ENCODE results near the gene DLGAP4. TPM values are rescaled to one million over a fixed set of nuclear protein-coding genes. Genes with fewer than 3 reads are reported as not detected.
A peak's percentile ranks its signal among the peaks of the same experiment; 100 is the strongest.

The DLGAP4 gene
- total and polyA plus RNA-seq, 2 of the 13 experiments (the other 11 are each of a cell fraction or from before 2014, with no cell fraction given) = 15.2 to 26.7 TPM

DNA sequence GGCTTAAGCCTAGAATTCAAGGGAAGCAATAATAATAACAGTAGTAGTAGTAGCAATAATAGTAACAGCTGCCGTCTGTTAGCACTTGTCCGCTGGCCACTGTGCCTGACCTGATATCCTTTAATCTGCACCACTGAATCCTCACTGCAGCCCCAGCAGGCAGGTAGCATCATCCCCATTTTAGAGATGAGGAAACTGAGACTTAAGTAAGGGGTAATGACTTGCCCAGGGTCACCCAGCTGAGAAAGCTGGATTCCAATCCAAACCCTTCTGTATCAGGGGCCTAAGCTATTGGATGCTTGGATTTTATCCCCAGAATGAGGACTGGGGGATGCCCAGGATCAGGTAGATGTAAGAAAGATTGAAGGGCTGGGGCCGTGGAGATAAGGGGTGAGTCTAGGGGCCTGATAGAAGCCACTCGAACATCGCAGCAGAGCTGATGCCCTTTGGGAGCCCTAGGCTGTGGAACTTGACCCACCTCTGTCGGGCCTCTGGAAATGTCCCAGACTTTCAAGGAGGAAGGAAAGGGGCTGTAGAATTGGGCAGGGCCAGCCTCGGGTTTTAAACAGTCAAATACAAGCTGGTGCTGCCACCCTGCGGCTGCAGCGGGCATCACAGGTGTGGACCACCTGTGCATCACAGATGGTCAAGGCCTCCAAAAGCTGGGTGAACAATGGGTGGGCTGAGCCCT lies 133.0 kb downstream of the DLGAP4 start (continued):
- peak; percentile 95 for TF ChIP-seq RAD21 (CRISPR knock-in tag; IDR thresholded peaks at IDR 0.05)
- no peak for TF ChIP-seq GATAD2A (CRISPR knock-in tag; IDR thresholded peaks at IDR 0.05)
- TF ChIP-seq, protein P1, sequence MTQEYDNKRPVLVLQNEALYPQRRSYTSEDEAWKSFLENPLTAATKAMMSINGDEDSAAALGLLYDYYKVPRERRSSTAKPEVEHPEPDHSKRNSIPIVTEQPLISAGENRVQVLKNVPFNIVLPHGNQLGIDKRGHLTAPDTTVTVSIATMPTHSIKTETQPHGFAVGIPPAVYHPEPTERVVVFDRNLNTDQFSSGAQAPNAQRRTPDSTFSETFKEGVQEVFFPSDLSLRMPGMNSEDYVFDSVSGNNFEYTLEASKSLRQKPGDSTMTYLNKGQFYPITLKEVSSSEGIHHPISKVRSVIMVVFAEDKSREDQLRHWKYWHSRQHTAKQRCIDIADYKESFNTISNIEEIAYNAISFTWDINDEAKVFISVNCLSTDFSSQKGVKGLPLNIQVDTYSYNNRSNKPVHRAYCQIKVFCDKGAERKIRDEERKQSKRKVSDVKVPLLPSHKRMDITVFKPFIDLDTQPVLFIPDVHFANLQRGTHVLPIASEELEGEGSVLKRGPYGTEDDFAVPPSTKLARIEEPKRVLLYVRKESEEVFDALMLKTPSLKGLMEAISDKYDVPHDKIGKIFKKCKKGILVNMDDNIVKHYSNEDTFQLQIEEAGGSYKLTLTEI (CRISPR knock-in tag; conservative IDR thresholded peaks at IDR 0.05) = no peak
- no peak for TF ChIP-seq CREB1 (IDR thresholded peaks at IDR 0.05)
- TF ChIP-seq CREB1 (CRISPR knock-in tag; IDR thresholded peaks at IDR 0.05) = no peak
- no peak for TF ChIP-seq ZNF577 (CRISPR knock-in tag; IDR thresholded peaks at IDR 0.05; ENCODE audit: borderline replicate concordance, low read depth)
- TF ChIP-seq, protein P2, sequence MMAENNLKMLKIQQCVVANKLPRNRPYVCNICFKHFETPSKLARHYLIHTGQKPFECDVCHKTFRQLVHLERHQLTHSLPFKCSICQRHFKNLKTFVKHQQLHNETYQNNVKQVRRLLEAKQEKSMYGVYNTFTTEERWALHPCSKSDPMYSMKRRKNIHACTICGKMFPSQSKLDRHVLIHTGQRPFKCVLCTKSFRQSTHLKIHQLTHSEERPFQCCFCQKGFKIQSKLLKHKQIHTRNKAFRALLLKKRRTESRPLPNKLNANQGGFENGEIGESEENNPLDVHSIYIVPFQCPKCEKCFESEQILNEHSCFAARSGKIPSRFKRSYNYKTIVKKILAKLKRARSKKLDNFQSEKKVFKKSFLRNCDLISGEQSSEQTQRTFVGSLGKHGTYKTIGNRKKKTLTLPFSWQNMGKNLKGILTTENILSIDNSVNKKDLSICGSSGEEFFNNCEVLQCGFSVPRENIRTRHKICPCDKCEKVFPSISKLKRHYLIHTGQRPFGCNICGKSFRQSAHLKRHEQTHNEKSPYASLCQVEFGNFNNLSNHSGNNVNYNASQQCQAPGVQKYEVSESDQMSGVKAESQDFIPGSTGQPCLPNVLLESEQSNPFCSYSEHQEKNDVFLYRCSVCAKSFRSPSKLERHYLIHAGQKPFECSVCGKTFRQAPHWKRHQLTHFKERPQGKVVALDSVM (CRISPR knock-in tag; IDR thresholded peaks at IDR 0.05) = no peak
- peak; percentile 86; the same call in 1 of the 2 replicates for TF ChIP-seq NFATC3 (CRISPR knock-in tag; IDR thresholded peaks at IDR 0.05)
- TF ChIP-seq ZNF441 (CRISPR knock-in tag; IDR thresholded peaks at IDR 0.05; ENCODE audit: borderline replicate concordance) = no peak
- 0 out of 2 replicates have a peak, but pooled peaks have one; percentile 53 for TF ChIP-seq ZNF768 (CRISPR knock-in tag; IDR thresholded peaks at IDR 0.05)
- TF ChIP-seq ASH2L (IDR thresholded peaks at IDR 0.05; ENCODE audit: insufficient read length, low read depth, low read length) = no peak
- TF ChIP-seq SPEN (CRISPR knock-in tag; IDR thresholded peaks at IDR 0.05; ENCODE audit: low read depth) = peak; percentile 44; the same call in 1 of the 2 replicates
- TF ChIP-seq ZNF567 (CRISPR knock-in tag; IDR thresholded peaks at IDR 0.05; ENCODE audit: borderline replicate concordance) = 0 out of 2 replicates have a peak, but pooled peaks have one; percentile 26
- TF ChIP-seq FLYWCH1 (CRISPR knock-in tag; IDR thresholded peaks at IDR 0.05) = no peak
- TF ChIP-seq ZNF883 (CRISPR knock-in tag; IDR thresholded peaks at IDR 0.05; ENCODE audit: not compliant biosample characterization) = no peak
- no peak for TF ChIP-seq GTF3A (CRISPR knock-in tag; conservative IDR thresholded peaks at IDR 0.05)
- TF ChIP-seq, protein P3, sequence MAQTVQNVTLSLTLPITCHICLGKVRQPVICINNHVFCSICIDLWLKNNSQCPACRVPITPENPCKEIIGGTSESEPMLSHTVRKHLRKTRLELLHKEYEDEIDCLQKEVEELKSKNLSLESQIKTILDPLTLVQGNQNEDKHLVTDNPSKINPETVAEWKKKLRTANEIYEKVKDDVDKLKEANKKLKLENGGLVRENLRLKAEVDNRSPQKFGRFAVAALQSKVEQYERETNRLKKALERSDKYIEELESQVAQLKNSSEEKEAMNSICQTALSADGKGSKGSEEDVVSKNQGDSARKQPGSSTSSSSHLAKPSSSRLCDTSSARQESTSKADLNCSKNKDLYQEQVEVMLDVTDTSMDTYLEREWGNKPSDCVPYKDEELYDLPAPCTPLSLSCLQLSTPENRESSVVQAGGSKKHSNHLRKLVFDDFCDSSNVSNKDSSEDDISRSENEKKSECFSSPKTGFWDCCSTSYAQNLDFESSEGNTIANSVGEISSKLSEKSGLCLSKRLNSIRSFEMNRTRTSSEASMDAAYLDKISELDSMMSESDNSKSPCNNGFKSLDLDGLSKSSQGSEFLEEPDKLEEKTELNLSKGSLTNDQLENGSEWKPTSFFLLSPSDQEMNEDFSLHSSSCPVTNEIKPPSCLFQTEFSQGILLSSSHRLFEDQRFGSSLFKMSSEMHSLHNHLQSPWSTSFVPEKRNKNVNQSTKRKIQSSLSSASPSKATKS (CRISPR knock-in tag; IDR thresholded peaks at IDR 0.05) = no peak
- TF ChIP-seq ZBTB3 (CRISPR knock-in tag; IDR thresholded peaks at IDR 0.05; ENCODE audit: borderline replicate concordance, low read depth) = no peak
- TF ChIP-seq ZNF841 (CRISPR knock-in tag; IDR thresholded peaks at IDR 0.05; ENCODE audit: borderline replicate concordance) = no peak
- TF ChIP-seq YEATS2 (CRISPR knock-in tag; IDR thresholded peaks at IDR 0.05; ENCODE audit: borderline replicate concordance) = peak; percentile 40; the same call in 1 of the 2 replicates
- peak; percentile 75; the same call in 1 of the 2 replicates for TF ChIP-seq CHD4 (IDR thresholded peaks at IDR 0.05; ENCODE audit: borderline replicate concordance, low read length)
- 0 out of 4 replicates have a peak, but pooled peaks of 1 of the 2 experiments have one; percentile 48 for TF ChIP-seq KLF16 (CRISPR knock-in tag; IDR thresholded peaks at IDR 0.05)
- TF ChIP-seq, protein P4, sequence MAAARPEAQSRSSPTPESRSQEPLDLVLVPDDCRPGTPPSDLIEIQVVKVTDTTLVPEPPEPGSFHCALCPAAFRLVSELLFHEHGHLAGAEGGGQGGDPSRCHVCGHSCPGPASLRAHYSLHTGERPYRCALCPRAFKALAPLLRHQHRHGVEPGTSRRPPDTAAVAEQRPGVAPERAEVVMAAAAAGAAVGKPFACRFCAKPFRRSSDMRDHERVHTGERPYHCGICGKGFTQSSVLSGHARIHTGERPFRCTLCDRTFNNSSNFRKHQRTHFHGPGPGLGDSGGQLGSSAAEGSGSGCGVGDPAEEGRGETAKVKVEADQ (CRISPR knock-in tag; IDR thresholded peaks at IDR 0.05; ENCODE audit: borderline replicate concordance) = no peak

All from HepG2 (cell line).